RWPE1 (cell line): Measurements from ENCODE around the gene TACO1.

Experiments used
- CTCF ChIA-PET: fragments of 350-600 bp; sonication (Branson Sonifier 250); formaldehyde crosslinking; extraction: SDS; loops from one replicate; lab custom pipeline; 2021; lab: Yijun Ruan, JAX
- POLR2A ChIA-PET: fragments of 400-600 bp; formaldehyde crosslinking; extraction: SDS; loops from one replicate; lab custom pipeline; 2020; ENCODE audit warnings: antibody characterized with exemption; ENCODE audit not compliant: low non-redundant PET; lab: Yijun Ruan, JAX
- DNase-seq: peaks from one replicate; pipeline ENCODE4 v3.0.0; 2012; ENCODE audit warnings: low spot score
- H3K27ac ChIP-seq: fragments of 450-650 bp; 2 replicates; pipeline ENCODE4 v1.5.1; 2017
- TF ChIP-seq, protein P1 (sequence below): fragments of 450-650 bp; conservative IDR thresholded peaks from 2 replicates; pipeline ENCODE4 v1.5.1; 2017; ENCODE audit warnings: low read depth, mild to moderate bottlenecking

Gene TACO1

DNA sequence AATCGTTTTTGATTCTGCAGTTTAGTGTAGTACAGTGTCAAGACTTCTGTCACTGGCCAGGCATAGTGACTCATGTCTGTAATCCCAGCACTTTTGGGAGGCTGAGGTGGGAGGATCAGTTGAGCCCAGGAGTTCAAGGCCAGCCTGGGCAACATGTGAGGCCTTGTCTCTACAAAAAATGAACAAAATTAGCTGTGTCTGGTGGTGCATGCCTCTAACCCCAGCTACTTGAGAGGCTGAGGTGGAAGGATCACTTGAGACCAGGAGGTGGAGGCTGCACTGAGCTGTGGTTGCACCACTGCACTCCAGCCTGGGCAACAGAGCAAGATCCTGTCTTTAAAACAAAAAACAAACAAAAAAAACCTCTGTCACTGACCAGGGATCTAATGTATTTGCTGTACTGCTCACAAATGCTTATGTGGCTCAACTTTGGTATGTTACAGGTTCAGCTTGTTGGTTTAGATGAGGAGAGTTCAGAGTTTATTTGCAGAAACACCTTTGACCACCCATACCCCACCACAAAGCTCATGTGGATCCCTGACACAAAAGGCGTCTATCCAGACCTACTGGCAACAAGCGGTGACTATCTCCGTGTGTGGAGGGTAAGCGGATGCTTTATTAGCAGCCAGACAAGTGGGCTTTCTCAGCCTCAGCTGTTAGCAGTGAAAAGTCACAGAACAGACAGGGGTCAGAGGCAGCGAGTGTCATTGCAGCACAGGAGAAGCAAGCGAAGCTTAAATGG, 22.5 kb upstream of the TACO1 start:
- ChIA-PET CTCF (no interaction called here), POLR2A (no interaction called here)
- no peak overlapping the region for H3K27ac ChIP-seq

GRCh38 chr17:63578769-63579111, 22.0 kb upstream of the TACO1 start:
- POLR2A ChIA-PET: no interaction called here
- CTCF ChIA-PET: no interaction called here
- TF ChIP-seq, protein P1, sequence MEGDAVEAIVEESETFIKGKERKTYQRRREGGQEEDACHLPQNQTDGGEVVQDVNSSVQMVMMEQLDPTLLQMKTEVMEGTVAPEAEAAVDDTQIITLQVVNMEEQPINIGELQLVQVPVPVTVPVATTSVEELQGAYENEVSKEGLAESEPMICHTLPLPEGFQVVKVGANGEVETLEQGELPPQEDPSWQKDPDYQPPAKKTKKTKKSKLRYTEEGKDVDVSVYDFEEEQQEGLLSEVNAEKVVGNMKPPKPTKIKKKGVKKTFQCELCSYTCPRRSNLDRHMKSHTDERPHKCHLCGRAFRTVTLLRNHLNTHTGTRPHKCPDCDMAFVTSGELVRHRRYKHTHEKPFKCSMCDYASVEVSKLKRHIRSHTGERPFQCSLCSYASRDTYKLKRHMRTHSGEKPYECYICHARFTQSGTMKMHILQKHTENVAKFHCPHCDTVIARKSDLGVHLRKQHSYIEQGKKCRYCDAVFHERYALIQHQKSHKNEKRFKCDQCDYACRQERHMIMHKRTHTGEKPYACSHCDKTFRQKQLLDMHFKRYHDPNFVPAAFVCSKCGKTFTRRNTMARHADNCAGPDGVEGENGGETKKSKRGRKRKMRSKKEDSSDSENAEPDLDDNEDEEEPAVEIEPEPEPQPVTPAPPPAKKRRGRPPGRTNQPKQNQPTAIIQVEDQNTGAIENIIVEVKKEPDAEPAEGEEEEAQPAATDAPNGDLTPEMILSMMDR: no peak
- H3K27ac ChIP-seq: no peak overlapping the region
- no peak for DNase-seq

More for the DNA sequence above, 22.5 kb upstream of the TACO1 start:
- no peak for DNase-seq
- TF ChIP-seq, protein P1: no peak

DNA sequence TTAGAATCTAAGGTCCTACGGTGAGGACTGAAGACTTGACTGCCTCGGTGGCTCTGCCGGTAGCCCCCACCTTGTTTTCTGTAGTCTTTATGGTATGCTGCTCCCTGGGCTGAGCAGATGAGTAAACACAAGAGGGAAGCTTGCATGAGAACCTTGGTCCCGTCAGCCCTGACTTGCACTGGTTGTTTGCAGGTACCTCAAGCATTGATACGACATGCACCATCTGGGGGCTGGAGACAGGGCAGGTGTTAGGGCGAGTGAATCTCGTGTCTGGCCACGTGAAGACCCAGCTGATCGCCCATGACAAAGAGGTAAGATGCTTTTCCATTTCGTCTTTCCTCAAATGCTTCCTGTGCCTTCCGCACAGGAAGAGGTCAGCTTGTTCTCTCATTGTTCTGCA, 21.1 kb upstream of the TACO1 start:
- DNase-seq: no peak
- no peak overlapping the region for H3K27ac ChIP-seq
- TF ChIP-seq, protein P1: no peak
- ChIA-PET CTCF (interaction anchor here (0.6 kb wide), 1 partner anchor 128 kb away, joined by 3 read pairs; no protein-coding TSS in a partner anchor), POLR2A (no interaction called here)

DNA sequence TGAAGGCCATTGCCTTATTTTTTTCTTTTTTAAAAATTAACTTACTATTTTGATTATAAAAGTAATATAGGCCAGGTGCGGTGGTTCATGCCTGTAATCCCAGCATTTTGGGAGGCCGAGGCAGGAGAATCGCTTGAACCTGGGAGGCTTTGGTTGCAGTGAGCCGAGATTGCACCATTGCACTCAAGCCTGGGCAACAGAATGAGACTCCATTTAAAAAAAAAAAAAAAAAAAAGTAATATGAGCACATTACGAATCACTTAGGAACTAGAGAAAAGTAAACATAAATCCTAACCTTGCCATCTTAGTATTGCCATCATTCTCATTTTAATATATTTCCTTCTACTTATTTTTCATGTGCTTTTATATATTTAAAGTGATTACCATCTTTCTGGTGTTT, 12.9 kb upstream of the TACO1 start:
- POLR2A ChIA-PET: no interaction called here
- DNase-seq: no peak
- TF ChIP-seq, protein P1: no peak
- CTCF ChIA-PET: no interaction called here
- H3K27ac ChIP-seq: no peak overlapping the region

DNA sequence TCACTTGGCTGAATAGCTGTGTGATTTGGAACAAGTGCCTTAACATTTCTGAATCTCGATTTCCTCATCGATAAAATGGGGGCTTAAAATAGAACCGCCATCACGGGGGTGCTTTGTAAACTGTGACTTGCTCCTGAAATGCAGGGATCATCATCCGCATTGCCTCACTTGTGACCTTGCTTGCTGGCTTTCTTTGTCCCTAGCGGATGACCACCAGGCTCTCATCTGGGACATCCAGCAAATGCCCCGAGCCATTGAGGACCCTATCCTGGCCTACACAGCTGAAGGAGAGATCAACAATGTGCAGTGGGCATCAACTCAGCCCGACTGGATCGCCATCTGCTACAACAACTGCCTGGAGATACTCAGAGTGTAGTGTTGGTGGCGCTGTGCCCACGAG, 11.9 kb upstream of the TACO1 start:
- H3K27ac ChIP-seq: no peak overlapping the region
- no peak for DNase-seq
- TF ChIP-seq, protein P1: no peak
- ChIA-PET POLR2A (no interaction called here), CTCF (no interaction called here)

- TF ChIP-seq, protein P1: no peak
- DNase-seq: peak; percentile 16
- no peak overlapping the region for H3K27ac ChIP-seq
- ChIA-PET POLR2A (no interaction called here), CTCF (no interaction called here)
Measured at GRCh38 chr17:63589646-63590045, 11.0 kb upstream of the TACO1 start.
